LNCAP (cell line): Measurements from ENCODE around the gene NDUFB10.

Experiments
- TF ChIP-seq, protein P1 (sequence below): fragments of 450-650 bp; IDR thresholded peaks from 2 replicates; pipeline ENCODE4 v1.5.1; 2017; ENCODE audit warnings: mild to moderate bottlenecking

NDUFB10 gene

DNA sequence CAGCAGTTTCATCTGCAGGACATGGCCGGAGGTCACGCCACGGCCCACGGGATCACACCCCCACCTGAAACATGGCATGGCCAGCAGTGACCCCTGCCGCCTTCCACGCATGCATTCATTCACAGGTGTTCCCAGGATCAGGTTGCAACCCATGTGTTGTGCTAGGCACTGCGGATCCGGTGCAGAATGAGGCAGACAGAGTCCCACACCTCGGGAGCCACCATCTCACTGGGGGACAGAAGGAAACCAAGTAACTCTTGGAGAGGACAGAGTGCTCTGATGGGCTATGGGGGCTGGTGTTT lies 12.0 kb upstream of the NDUFB10 start:
- TF ChIP-seq, protein P1, sequence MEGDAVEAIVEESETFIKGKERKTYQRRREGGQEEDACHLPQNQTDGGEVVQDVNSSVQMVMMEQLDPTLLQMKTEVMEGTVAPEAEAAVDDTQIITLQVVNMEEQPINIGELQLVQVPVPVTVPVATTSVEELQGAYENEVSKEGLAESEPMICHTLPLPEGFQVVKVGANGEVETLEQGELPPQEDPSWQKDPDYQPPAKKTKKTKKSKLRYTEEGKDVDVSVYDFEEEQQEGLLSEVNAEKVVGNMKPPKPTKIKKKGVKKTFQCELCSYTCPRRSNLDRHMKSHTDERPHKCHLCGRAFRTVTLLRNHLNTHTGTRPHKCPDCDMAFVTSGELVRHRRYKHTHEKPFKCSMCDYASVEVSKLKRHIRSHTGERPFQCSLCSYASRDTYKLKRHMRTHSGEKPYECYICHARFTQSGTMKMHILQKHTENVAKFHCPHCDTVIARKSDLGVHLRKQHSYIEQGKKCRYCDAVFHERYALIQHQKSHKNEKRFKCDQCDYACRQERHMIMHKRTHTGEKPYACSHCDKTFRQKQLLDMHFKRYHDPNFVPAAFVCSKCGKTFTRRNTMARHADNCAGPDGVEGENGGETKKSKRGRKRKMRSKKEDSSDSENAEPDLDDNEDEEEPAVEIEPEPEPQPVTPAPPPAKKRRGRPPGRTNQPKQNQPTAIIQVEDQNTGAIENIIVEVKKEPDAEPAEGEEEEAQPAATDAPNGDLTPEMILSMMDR, result no peak

DNA sequence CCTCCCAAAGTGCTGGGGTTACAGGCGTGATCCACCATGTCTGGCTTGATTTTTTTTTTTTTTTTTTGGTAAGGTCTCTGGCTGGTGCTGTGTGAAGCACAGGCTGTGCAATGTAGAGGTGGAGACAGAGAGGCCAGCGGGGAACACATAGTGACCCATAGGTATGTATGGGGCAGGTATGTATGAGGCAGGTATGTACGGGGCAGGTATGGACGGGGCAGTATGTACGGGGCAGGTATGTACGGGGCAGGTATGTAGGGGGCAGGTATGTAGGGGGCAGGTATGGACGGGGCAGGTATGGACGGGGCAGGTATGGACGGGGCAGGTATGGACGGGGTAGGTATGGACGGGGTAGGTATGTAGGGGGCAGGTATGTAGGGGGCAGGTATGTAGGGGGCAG lies 9.8 kb upstream of the NDUFB10 start:
- TF ChIP-seq, protein P1, result no peak

DNA sequence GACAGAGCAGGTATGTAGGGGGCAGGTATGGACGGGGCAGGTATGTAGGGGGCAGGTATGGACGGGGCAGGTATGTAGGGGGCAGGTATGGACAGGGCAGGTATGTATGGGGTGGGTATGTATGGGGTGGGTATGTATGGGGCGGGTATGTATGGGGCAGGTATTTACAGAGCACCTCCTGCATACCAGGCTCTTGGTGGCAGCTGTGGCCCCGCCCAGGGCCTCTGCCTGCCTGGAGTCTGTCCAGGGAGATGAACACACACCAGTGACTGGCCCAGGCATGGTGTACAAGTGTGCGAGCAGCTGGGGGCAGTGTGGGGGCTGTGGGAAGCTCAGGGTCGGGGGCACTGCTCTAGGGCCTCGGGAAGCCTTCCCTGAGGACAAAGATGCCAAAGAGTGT lies 9.3 kb upstream of the NDUFB10 start:
- TF ChIP-seq, protein P1, result no peak

DNA sequence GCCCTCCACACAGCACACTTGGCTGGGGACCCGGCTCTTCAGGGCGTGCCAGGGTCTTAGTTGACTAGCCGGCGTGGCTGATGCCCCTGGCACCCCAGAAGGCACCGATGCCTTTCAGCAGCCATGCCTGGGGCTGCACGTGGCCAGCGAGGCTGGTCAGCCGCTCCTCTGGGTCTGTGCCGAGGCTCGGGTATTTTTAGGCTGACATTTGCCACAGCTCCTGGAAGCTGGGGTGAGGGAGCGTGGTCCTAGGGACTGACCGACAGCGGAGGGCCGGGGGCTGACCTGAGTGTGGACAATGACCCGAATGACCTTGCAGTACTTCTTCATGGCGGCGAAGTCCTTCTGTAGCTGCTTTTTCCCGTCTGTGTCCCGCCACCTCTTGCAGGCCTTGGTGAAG lies 8.8 kb upstream of the NDUFB10 start:
- TF ChIP-seq, protein P1, result no peak

DNA sequence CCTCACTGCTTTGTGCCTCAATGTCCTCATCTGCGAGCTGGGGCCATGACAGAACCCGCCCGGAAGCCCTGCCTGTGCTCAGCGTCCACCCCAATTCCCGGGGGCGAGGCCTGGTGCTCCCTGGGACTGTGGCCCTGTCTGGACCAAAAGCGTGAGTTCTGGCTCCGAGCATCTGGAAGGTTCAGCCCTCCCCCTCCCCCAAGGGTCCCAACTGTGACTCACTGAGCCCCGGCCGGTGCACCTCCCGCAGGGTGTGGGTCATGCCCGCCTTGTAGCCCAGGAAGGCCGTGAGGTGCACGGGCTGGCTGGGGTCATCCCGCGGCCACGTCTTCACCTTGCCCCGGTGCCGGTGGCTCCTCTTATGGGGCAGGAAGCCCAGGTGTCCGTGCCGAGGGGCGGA lies 5.6 kb upstream of the NDUFB10 start:
- TF ChIP-seq, protein P1, result no peak

DNA sequence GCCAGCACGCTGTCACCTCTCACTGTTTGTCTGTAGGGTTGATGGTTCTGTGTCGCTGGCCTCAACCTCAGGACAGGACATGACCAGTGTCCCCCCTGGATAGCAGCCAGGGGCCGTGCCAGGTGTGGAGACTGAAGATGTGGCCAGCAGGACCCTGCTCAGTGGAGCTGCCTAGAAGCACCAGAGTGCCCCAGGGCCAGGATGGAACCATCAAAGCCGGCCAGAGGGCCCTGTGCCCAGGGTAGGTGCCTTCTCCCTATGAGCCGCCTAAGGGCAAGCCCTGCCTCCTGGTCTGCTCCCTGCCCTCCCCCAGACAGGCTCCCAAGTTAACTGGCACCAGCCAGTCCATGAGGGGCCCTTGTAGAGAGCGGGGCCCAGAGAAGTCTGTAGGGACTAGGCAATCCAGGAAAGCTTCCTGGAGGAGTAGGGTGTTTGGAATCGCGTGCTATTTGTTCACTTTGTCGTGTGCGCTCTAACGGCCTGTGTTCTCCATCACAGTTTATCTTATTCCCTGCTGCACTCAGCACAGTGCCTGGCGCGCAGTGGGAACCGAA lies 546 bp upstream of the NDUFB10 start:
- TF ChIP-seq, protein P1, result no peak

DNA sequence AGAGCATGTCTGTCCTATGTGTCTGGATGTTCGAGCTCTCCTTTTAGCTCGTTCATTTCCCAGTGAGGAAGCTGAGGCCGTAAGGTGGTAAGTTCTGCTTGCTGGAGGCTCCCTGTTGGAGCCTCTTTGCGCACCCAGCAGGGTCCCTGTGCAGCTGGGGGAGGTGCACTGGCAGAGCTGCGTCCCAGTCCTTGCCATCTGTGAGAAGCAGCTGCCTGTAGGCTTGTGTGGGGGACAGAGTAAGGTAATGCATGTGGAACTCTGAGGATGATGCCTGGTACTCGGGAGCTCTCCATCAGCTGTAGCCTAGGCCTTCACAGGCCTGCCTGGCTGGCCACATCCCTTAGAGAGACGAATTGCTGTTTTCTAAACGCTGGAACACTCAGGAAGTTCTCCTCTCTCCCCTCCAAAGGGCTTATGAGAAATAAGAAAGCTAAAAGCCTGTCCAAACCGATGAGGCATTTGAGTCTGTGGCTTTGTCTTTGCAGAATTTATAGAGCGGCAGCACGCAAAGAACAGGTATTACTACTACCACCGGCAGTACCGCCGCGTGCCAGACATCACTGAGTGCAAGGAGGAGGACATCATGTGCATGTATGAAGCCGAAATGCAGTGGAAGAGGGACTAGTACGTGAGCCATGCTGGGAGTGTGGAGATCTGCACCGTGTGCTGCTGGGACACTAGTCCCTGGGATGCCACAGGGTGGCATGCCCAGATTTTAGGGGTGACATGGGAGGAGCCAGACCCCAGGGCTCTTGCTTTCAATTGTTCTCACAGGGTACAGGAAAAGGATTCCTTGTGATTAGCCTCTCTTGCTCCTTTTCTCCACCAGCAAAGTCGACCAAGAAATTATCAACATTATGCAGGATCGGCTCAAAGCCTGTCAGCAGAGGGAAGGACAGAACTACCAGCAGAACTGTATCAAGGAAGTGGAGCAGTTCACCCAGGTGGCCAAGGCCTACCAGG lies 1.6 kb downstream of the NDUFB10 start:
- TF ChIP-seq, protein P1, result no peak
